Endothelial cell of umbilical vein (primary cell): ENCODE data around the gene PTPRK. TPM values are rescaled to one million over a fixed set of nuclear protein-coding genes. Genes with fewer than 3 reads are reported as not detected.

Experiments
- BruUV-seq: library from RNA; stranded (reverse); fragments of 400-500 nt; replicated peaks from 2 replicates; lab custom pipeline; 2021; lab: Mats Ljungman, UMichigan
- CTCF ChIA-PET: fragments of 300-600, 350-600 bp; sonication (Branson Sonifier 250); formaldehyde crosslinking; loops from one replicate; lab custom pipeline; 2021; ENCODE audit warnings: antibody characterized with exemption, inconsistent platforms; lab: Charles Lee
- POLR2A ChIA-PET: fragments of 300-600, 350-600 bp; sonication (Branson Sonifier 250); formaldehyde crosslinking; loops from one replicate; lab custom pipeline; 2021; ENCODE audit warnings: antibody characterized with exemption, inconsistent platforms; lab: Charles Lee
- DNase-seq: peaks from one replicate; pipeline ENCODE4 v3.0.0-alpha.2; 2011; ENCODE audit warnings: low read depth, low spot score
- FAIRE-seq: peaks from 2 replicates; lab custom pipeline; 2011; peaks lifted over from hg19 to GRCh38; lab: Jason Lieb, UNC
- H2AFZ ChIP-seq: 2 replicates; pipeline ENCODE4 v1.6.0; 2012; ENCODE audit warnings: low read depth, low read length, control low read depth, inconsistent platforms
- H3K27ac ChIP-seq: 2 replicates; pipeline ENCODE4 v1.5.1; 2011; ENCODE audit warnings: low read depth, mild to moderate bottlenecking, control low read depth, low read length, moderate library complexity; ENCODE audit not compliant: insufficient read depth
- H3K27me3 ChIP-seq, 2 experiments: 2 replicates each; pipeline versions ENCODE4 v1.6.0 to v1.6.1; 2011; ENCODE audit warnings: low read length in 2 of 2, mixed read lengths in 1 of 2; ENCODE audit not compliant: control insufficient read depth in 2 of 2, insufficient read depth in 2 of 2
- H3K36me3 ChIP-seq, 2 experiments: 2 replicates in 1 of 2; 3 replicates in 1 of 2; pipeline ENCODE4 v1.5.1; 2011; ENCODE audit warnings: low read length in 2 of 2, mild to moderate bottlenecking in 1 of 2, moderate library complexity in 1 of 2; ENCODE audit not compliant: control insufficient read depth in 2 of 2, insufficient read depth in 2 of 2; ENCODE audit errors: extremely low read depth in 1 of 2
- H3K4me1 ChIP-seq: 3 replicates; pipeline ENCODE4 v1.5.1; 2011; ENCODE audit warnings: mild to moderate bottlenecking, low read length; ENCODE audit not compliant: control insufficient read depth, insufficient read depth; ENCODE audit errors: extremely low read depth
- H3K4me2 ChIP-seq: 2 replicates; pipeline ENCODE4 v1.6.1; 2011; ENCODE audit warnings: low read length, control low read depth, mixed read lengths; ENCODE audit not compliant: insufficient read depth
- H3K4me3 ChIP-seq, 3 experiments: fragments of 200-600 bp in 1 of 3; sonication (generic), shearing (Covaris generic) in 1 of 3; replicated peaks in 1 of 3; 2 replicates each; pipeline ENCODE4 v1.5.1; 2011 to 2016; ENCODE audit warnings: control low read depth in 3 of 3, low read length in 3 of 3, mild to moderate bottlenecking in 2 of 3, inconsistent platforms in 1 of 3, low read depth in 1 of 3, moderate library complexity in 1 of 3; ENCODE audit not compliant: insufficient read depth in 1 of 3
- H3K79me2 ChIP-seq: 2 replicates; pipeline ENCODE4 v1.6.0; 2012; ENCODE audit warnings: low read length, inconsistent platforms; ENCODE audit not compliant: control insufficient read depth, insufficient read depth
- H3K9ac ChIP-seq: replicated peaks from 2 replicates; pipeline ENCODE3; 2011; ENCODE audit warnings: low read length, control low read depth; ENCODE audit not compliant: insufficient read depth; ENCODE audit errors: extremely low read depth
- H3K9me1 ChIP-seq: replicated peaks from 3 replicates; pipeline ENCODE4 v1.6.0; 2011; ENCODE audit warnings: mild to moderate bottlenecking, low read length; ENCODE audit not compliant: control insufficient read depth, insufficient read depth; ENCODE audit errors: extremely low read depth
- H3K9me3 ChIP-seq: replicated peaks from 2 replicates; pipeline ENCODE4 v1.5.1; 2012; ENCODE audit warnings: low read length, inconsistent platforms; ENCODE audit not compliant: control insufficient read depth, insufficient read depth
- H4K20me1 ChIP-seq: replicated peaks from 2 replicates; pipeline ENCODE3; 2011; ENCODE audit warnings: mild to moderate bottlenecking, low read length; ENCODE audit not compliant: control insufficient read depth, insufficient read depth; ENCODE audit errors: extremely low read depth
- CTCF ChIP-seq, 2 donors: IDR thresholded peaks; 1 replicate in 1 of 2; 2 replicates in 1 of 2; pipeline ENCODE4 v1.5.1; 2011; ENCODE audit warnings: low read length in 2 of 2, mild to moderate bottlenecking in 2 of 2, moderate library complexity in 2 of 2, control low read depth in 1 of 2, inconsistent platforms in 1 of 2, low read depth in 1 of 2; ENCODE audit not compliant: insufficient read depth in 1 of 2; ENCODE audit errors: extremely low read depth in 1 of 2
- EZH2 ChIP-seq: IDR thresholded peaks from 2 replicates; pipeline ENCODE4 v1.6.1; 2012; ENCODE audit warnings: borderline replicate concordance, low read depth, mild to moderate bottlenecking, moderate library complexity, low read length, inconsistent platforms; ENCODE audit not compliant: severe bottlenecking
- FOS ChIP-seq: IDR thresholded peaks from 2 replicates; pipeline ENCODE4 v1.6.1; 2011; ENCODE audit warnings: mild to moderate bottlenecking, low read length, moderate library complexity, borderline replicate concordance; ENCODE audit not compliant: insufficient read depth
- GATA2 ChIP-seq: IDR thresholded peaks from 2 replicates; pipeline ENCODE4 v1.7.0; 2011; ENCODE audit warnings: low read depth, mild to moderate bottlenecking, moderate library complexity, mixed read lengths, low read length; ENCODE audit not compliant: insufficient read length, insufficient read depth
- JUN ChIP-seq: IDR thresholded peaks from 2 replicates; pipeline ENCODE4 v1.6.1; 2011; ENCODE audit warnings: borderline replicate concordance, low read depth; ENCODE audit not compliant: insufficient read length, insufficient read depth
- MYC ChIP-seq: IDR thresholded peaks from one replicate; pipeline ENCODE4 v1.6.1; 2011; ENCODE audit warnings: mild to moderate bottlenecking, low read depth, low read length
- POLR2A ChIP-seq: IDR thresholded peaks from 2 replicates; pipeline ENCODE4 v1.6.1; 2012; ENCODE audit warnings: low read depth, mild to moderate bottlenecking, control low read depth, low read length
- POLR2AphosphoS5 ChIP-seq: IDR thresholded peaks from 2 replicates; pipeline ENCODE4 v1.6.1; 2012; ENCODE audit warnings: low read depth, mild to moderate bottlenecking, control low read depth, low read length, moderate library complexity; ENCODE audit not compliant: insufficient read depth
- dilution Hi-C: fragments of 300-500 bp; cut with MboI; formaldehyde crosslinking; loops from one replicate; pipeline ENCODE4 v1.15.0; 2019; ENCODE audit warnings: low sequenced_read_pairs; ENCODE audit not compliant: extremely low pct_ligation_motif_present
- intact Hi-C: fragments of 100-400 bp; cut with micrococcal nuclease; formaldehyde crosslinking; loops from one replicate; pipeline ENCODE4 v1.10.0; 2022
- polyA plus RNA-seq, 4 experiments: library from polyadenylated mRNA; depleted of rRNA in 3 of 4; stranded (reverse) in 3 of 4; unstranded in 1 of 4; fragments of >200 nt; gene quantifications; 2 replicates each; pipeline versions ENCODE4 v1.2.1 to v1.2.3, GENCODE V29; 2011 to 2012; ENCODE audit warnings: missing spikeins in 1 of 4
- total RNA-seq: library from RNA; stranded (reverse); gene quantifications from 2 replicates; pipeline ENCODE4 v1.2.3, GENCODE V29; 2021
- TF ChIP-seq, protein P1 (sequence below): IDR thresholded peaks from 2 replicates; pipeline ENCODE4 v1.6.1; 2011; ENCODE audit not compliant: insufficient read depth, insufficient read length

PTPRK gene
- total and polyA plus RNA-seq, 2 donors (not counting 3 experiments of a cell fraction or from before 2014, with no cell fraction given): 15.2 to 74.0 TPM

DNA sequence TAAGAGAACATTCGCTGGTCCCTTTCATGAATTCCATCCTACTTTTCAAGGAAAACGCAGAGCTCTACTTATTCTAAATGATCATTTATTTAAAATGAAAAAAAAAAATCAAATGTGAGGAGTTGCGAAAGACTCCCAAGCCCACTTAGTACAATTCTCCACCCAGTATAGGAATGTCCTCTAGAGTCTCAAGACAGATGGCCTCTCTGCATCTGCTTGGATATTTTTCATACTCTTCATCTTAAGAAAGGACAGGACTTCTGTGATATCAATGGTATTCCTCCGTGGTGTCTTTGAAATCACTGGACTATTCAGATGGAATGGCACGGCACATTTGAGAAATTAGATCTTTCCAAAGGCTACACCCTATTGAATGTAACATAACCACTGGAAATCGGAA, 107.1 kb downstream of the PTPRK start:
- Histone ChIP-seq H3K9me3 (no peaks in the 10 kb centered on the region), H3K9me1 (no peaks in the 10 kb centered on the region), H2AFZ (no peak overlapping the region), H3K4me1 (no peaks in the 10 kb centered on the region), H3K4me3 (no peak overlapping the region), H3K27me3 (no peaks in the 10 kb centered on the region), H3K4me2 (no peak overlapping the region), H3K27ac (no peak overlapping the region), H4K20me1 (peaks cover 5% of the 10 kb centered on the region), H3K79me2 (peaks cover 44% of the 10 kb centered on the region), H3K9ac (no peak overlapping the region), H3K36me3 (no peaks in the 10 kb centered on the region)
- dilution Hi-C loops (no loop called here), intact Hi-C loops (no loop called here)
- no TSS peak for BruUV-seq
- no peak for TF ChIP-seq EZH2
- no peak for TF ChIP-seq JUN
- TF ChIP-seq MYC: no peak
- no peak for TF ChIP-seq FOS
- no peak for TF ChIP-seq GATA2
- DNase-seq (no peak), FAIRE-seq (no peak)
- CTCF ChIA-PET: interaction anchor here (1.3 kb wide), 1 partner anchor 103 kb away, joined by 3 read pairs; no protein-coding TSS in a partner anchor
- POLR2A ChIA-PET: no interaction called here

DNA sequence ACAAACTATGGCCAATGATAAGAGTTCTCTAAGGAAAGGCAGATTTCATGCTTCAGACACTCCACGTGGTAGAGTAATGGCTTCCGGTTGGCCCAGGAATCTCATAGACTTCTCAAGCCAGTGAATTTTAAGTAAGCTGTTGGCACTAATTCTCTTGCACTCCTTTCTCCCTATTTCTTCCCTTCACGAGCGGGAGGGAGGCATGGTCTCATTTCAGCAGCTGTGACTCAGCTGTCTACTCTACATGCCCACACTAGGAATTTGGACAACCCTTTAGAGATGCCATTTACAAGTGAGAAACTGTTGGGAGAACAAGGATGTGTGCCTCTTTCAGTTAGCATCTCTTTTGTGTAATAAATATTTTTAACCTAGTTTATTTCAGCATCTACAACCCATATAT, 107.7 kb downstream of the PTPRK start:
- CTCF ChIA-PET: no interaction called here
- FAIRE-seq (no peak), DNase-seq (no peak)
- peaks cover 5% of the 10 kb centered on the region for H4K20me1 ChIP-seq
- H3K27ac ChIP-seq: no peak overlapping the region
- intact Hi-C loops: no loop called here
- POLR2A ChIA-PET: no interaction called here
- no peaks in the 10 kb centered on the region for H3K4me1 ChIP-seq
- H2AFZ ChIP-seq: no peak overlapping the region
- H3K36me3 ChIP-seq: no peaks in the 10 kb centered on the region
- H3K9ac ChIP-seq: no peak overlapping the region
- no TSS peak for BruUV-seq
- no peaks in the 10 kb centered on the region for H3K27me3 ChIP-seq
- no peak overlapping the region for H3K4me3 ChIP-seq
- H3K9me1 ChIP-seq: no peaks in the 10 kb centered on the region
- no peak overlapping the region for H3K4me2 ChIP-seq
- no peak for TF ChIP-seq CTCF (IDR thresholded peaks at IDR 0.05; ENCODE audit: extremely low read depth in 1 of 2, insufficient read depth in 1 of 2, low read depth in 1 of 2, low read length in 2 of 2)
- no peak for TF ChIP-seq MYC
- TF ChIP-seq FOS: no peak
- no peak for TF ChIP-seq POLR2A
- TF ChIP-seq GATA2: no peak
- no peak for TF ChIP-seq JUN
- TF ChIP-seq EZH2: no peak
- TF ChIP-seq, protein P1, sequence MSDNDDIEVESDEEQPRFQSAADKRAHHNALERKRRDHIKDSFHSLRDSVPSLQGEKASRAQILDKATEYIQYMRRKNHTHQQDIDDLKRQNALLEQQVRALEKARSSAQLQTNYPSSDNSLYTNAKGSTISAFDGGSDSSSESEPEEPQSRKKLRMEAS: no peak
- TF ChIP-seq POLR2AphosphoS5: no peak
- dilution Hi-C loops: no loop called here
- H3K79me2 ChIP-seq: peaks cover 40% of the 10 kb centered on the region
- no peaks in the 10 kb centered on the region for H3K9me3 ChIP-seq
